Measurements from ENCODE around the gene ZNF202. TPM values are rescaled to one million over a fixed set of nuclear protein-coding genes. Genes with fewer than 3 reads are reported as not detected.

Gene ZNF202
- total RNA-seq, 1 experiment from 2014 or later = 7.4 TPM

DNA sequence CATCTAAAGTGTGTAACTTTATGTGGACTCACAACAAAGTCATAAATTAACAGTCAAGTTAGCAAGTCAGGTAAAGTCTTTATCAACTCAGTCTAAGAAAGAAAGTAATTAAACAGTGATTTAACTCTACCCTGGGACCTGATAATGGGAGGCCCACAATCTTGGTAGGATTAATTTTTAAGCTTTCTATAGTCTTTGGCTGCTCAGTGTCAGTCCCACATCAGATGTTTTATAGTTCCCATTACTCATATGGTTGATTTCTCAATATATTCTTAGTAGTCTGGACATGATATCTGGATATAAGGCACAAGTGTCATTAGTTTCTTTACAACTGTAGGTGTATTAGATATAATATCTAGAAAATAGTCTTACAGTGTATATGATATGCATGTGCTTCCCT lies 48.5 kb downstream of the ZNF202 start:
- no peak for DNase-seq
- TF ChIP-seq, protein P1, sequence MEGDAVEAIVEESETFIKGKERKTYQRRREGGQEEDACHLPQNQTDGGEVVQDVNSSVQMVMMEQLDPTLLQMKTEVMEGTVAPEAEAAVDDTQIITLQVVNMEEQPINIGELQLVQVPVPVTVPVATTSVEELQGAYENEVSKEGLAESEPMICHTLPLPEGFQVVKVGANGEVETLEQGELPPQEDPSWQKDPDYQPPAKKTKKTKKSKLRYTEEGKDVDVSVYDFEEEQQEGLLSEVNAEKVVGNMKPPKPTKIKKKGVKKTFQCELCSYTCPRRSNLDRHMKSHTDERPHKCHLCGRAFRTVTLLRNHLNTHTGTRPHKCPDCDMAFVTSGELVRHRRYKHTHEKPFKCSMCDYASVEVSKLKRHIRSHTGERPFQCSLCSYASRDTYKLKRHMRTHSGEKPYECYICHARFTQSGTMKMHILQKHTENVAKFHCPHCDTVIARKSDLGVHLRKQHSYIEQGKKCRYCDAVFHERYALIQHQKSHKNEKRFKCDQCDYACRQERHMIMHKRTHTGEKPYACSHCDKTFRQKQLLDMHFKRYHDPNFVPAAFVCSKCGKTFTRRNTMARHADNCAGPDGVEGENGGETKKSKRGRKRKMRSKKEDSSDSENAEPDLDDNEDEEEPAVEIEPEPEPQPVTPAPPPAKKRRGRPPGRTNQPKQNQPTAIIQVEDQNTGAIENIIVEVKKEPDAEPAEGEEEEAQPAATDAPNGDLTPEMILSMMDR (conservative IDR thresholded peaks at IDR 0.05) = no peak
- TF ChIP-seq EZH2 (IDR thresholded peaks at IDR 0.05; ENCODE audit: low read depth) = no peak
- intact Hi-C loops (cut with micrococcal nuclease; ENCODE audit: unreplicated experiment) = no loop called here
- BruUV-seq (replicated peaks) = no TSS peak
- Histone ChIP-seq H3K9me2 (ENCODE audit: insufficient read depth) (no peaks in the 10 kb centered on the region), H4K20me1 (ENCODE audit: insufficient read depth) (no peaks in the 10 kb centered on the region), H3K4me3 (no peak overlapping the region), H3K9me3 (ENCODE audit: insufficient read depth, low read depth) (no peaks in the 10 kb centered on the region), H2AFZ (no peak overlapping the region), H3K4me2 (no peak overlapping the region), H3K36me3 (ENCODE audit: low read depth) (no peaks in the 10 kb centered on the region), H3K27ac (no peak overlapping the region), H3K79me2 (ENCODE audit: low read depth) (no peaks in the 10 kb centered on the region), H3K27me3 (ENCODE audit: insufficient read depth, low read depth) (peaks cover 80% of the 10 kb centered on the region), H3F3A (ENCODE audit: insufficient read depth, low read depth) (no peaks in the 10 kb centered on the region), H3K4me1 (replicated peaks; ENCODE audit: insufficient read depth) (peaks cover 6% of the 10 kb centered on the region; the same call in 1 of the 2 replicates)
- POLR2A ChIA-PET (ENCODE audit: unreplicated experiment) = no interaction called here
- CTCF ChIA-PET = no interaction called here

DNA sequence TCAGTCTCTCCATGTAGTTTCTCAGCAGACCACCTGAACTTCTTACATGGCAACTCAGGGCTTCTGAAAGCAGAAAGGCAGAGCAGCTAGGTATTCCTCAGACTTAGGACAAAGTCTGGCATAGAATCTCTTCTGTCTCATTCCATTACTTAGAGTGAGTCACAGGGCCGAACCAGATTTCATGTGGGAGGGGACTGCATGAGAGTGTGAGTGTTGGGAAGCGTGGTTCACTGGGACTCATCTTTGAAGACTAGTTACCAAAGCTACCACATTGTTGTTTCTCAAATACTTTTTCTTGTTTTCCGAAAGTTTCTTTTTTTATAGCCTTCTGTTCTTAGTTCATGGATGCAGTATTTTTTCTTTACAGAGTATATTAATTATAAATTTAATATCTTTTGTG lies 51.0 kb downstream of the ZNF202 start:
- DNase-seq = no peak
- Histone ChIP-seq H3K4me3 (no peak overlapping the region), H3K79me2 (ENCODE audit: low read depth) (no peaks in the 10 kb centered on the region), H2AFZ (no peak overlapping the region), H3F3A (ENCODE audit: insufficient read depth, low read depth) (no peaks in the 10 kb centered on the region), H3K4me1 (replicated peaks; ENCODE audit: insufficient read depth) (peaks cover 6% of the 10 kb centered on the region; the same call in 1 of the 2 replicates), H3K27me3 (ENCODE audit: insufficient read depth, low read depth) (peaks cover 83% of the 10 kb centered on the region), H3K36me3 (ENCODE audit: low read depth) (no peaks in the 10 kb centered on the region), H3K9me2 (ENCODE audit: insufficient read depth) (no peaks in the 10 kb centered on the region), H3K27ac (no peak overlapping the region), H3K4me2 (no peak overlapping the region), H4K20me1 (ENCODE audit: insufficient read depth) (no peaks in the 10 kb centered on the region), H3K9me3 (ENCODE audit: insufficient read depth, low read depth) (no peaks in the 10 kb centered on the region)
- ChIA-PET CTCF (no interaction called here), POLR2A (ENCODE audit: unreplicated experiment) (no interaction called here)
- TF ChIP-seq, protein P1 (conservative IDR thresholded peaks at IDR 0.05) = no peak
- TF ChIP-seq EZH2 (IDR thresholded peaks at IDR 0.05; ENCODE audit: low read depth) = no peak
- intact Hi-C loops (cut with micrococcal nuclease; ENCODE audit: unreplicated experiment) = no loop called here
- no TSS peak for BruUV-seq (replicated peaks)

DNA sequence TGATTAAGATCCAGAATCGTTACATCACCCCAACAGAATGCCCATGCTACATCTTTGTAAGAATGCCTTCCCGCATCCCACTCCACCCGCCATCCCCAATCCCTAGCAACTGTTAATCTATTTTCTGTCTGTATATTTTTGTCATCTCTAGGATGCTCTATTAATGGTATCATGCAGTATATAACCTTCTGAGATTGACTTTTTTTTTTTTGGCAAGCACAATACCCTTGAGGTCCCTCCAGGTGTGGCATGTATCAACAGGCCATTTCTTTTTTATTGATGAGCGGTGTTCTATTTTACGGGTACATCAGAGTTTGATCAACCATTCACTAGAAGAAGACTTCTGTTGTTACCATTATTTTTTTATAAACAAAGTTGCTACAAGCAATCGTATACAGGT lies 56.9 kb downstream of the ZNF202 start:
- intact Hi-C loops (cut with micrococcal nuclease; ENCODE audit: unreplicated experiment) = no loop called here
- H3K4me1 ChIP-seq (replicated peaks; ENCODE audit: insufficient read depth) = no peaks in the 10 kb centered on the region
- CTCF ChIA-PET = no interaction called here

More for the DNA sequence above, 56.9 kb downstream of the ZNF202 start:
- Histone ChIP-seq H3K4me2 (no peak overlapping the region), H3F3A (ENCODE audit: insufficient read depth, low read depth) (no peaks in the 10 kb centered on the region), H2AFZ (no peak overlapping the region), H3K27me3 (ENCODE audit: insufficient read depth, low read depth) (peaks cover 85% of the 10 kb centered on the region), H3K36me3 (ENCODE audit: low read depth) (no peaks in the 10 kb centered on the region), H3K4me3 (no peak overlapping the region), H3K9me2 (ENCODE audit: insufficient read depth) (no peaks in the 10 kb centered on the region), H4K20me1 (ENCODE audit: insufficient read depth) (no peaks in the 10 kb centered on the region), H3K27ac (no peak overlapping the region), H3K79me2 (ENCODE audit: low read depth) (no peaks in the 10 kb centered on the region), H3K9me3 (ENCODE audit: insufficient read depth, low read depth) (no peaks in the 10 kb centered on the region)
- POLR2A ChIA-PET (ENCODE audit: unreplicated experiment) = no interaction called here
- TF ChIP-seq, protein P1 (conservative IDR thresholded peaks at IDR 0.05) = no peak
- no peak for TF ChIP-seq EZH2 (IDR thresholded peaks at IDR 0.05; ENCODE audit: low read depth)
- DNase-seq = no peak
- BruUV-seq (replicated peaks) = no TSS peak
